Calu3 (cell line): ENCODE results near the gene EFCAB14. TPM values are rescaled to one million over a fixed set of nuclear protein-coding genes. Genes with fewer than 3 reads are reported as not detected.
A peak's percentile ranks its signal among the peaks of the same experiment; 100 is the strongest.

Experiments
- BruUV-seq: library from RNA; stranded (reverse); fragments of 400-500 nt; replicated peaks from 2 replicates; lab custom pipeline; 2021; lab: Mats Ljungman, UMichigan
- CTCF ChIA-PET: fragments of 300-600 bp; sonication (Branson Sonifier 250); formaldehyde crosslinking; loops from one replicate; lab custom pipeline; 2022; ENCODE audit warnings: antibody characterized with exemption; lab: Charles Lee
- DNase-seq: peaks from one replicate; pipeline ENCODE4 v3.0.0; 2022
- H3K27ac Mint-ChIP-seq: one replicate; pipeline ENCODE4 v1.8.0; 2022; ENCODE audit warnings: mixed read lengths; ENCODE audit not compliant: unreplicated experiment
- H3K27me3 Mint-ChIP-seq: one replicate; pipeline ENCODE4 v1.8.0; 2022; ENCODE audit warnings: mixed read lengths; ENCODE audit not compliant: unreplicated experiment
- H3K36me3 Mint-ChIP-seq: one replicate; pipeline ENCODE4 v1.8.0; 2022; ENCODE audit warnings: mild to moderate bottlenecking, moderate library complexity, mixed read lengths; ENCODE audit not compliant: insufficient read depth, unreplicated experiment
- H3K4me1 Mint-ChIP-seq: one replicate; pipeline ENCODE4 v1.8.0; 2022; ENCODE audit warnings: mild to moderate bottlenecking, low read depth, mixed read lengths; ENCODE audit not compliant: unreplicated experiment
- H3K4me3 Mint-ChIP-seq: one replicate; pipeline ENCODE4 v1.8.0; 2022; ENCODE audit warnings: mild to moderate bottlenecking, low read depth, moderate library complexity, mixed read lengths; ENCODE audit not compliant: unreplicated experiment
- H3K9me3 Mint-ChIP-seq: one replicate; pipeline ENCODE4 v1.8.0; 2022; ENCODE audit warnings: low read depth, mixed read lengths; ENCODE audit not compliant: unreplicated experiment
- CTCF ChIP-seq: fragments of 200-600 bp; IDR thresholded peaks from one replicate; pipeline ENCODE4 v1.8.0; 2022; ENCODE audit warnings: antibody characterized with exemption; ENCODE audit not compliant: unreplicated experiment
- intact Hi-C: fragments of 100-400 bp; cut with micrococcal nuclease; formaldehyde crosslinking; loops from one replicate; pipeline ENCODE4 v1.10.0; 2022; ENCODE audit not compliant: unreplicated experiment
- total RNA-seq: library from RNA; stranded (reverse); gene quantifications from 2 replicates; pipeline ENCODE4 v1.2.3, GENCODE V29; 2022

The EFCAB14 gene
- total RNA-seq, 1 experiment from 2014 or later, result 108 TPM

GRCh38 chr1:46638921-46639320 lies 80.0 kb downstream of the EFCAB14 start:
- no peak for TF ChIP-seq CTCF
- H3K4me1 Mint-ChIP-seq, result peaks cover 22% of the 10 kb centered on the region
- DNase-seq, result no peak
- no TSS peak for BruUV-seq
- no peak overlapping the region for H3K4me3 Mint-ChIP-seq
- no peak overlapping the region for H3K27ac Mint-ChIP-seq
- peaks cover 4% of the 10 kb centered on the region for H3K36me3 Mint-ChIP-seq
- H3K9me3 Mint-ChIP-seq, result no peaks in the 10 kb centered on the region
- intact Hi-C loops, result no loop called here
- CTCF ChIA-PET, result no interaction called here
- no peaks in the 10 kb centered on the region for H3K27me3 Mint-ChIP-seq

- CTCF ChIA-PET, result no interaction called here
- peaks cover 4% of the 10 kb centered on the region for H3K36me3 Mint-ChIP-seq
- peaks cover 13% of the 10 kb centered on the region for H3K4me1 Mint-ChIP-seq
These were observed 81.3 kb downstream of the EFCAB14 start for GRCh38 chr1:46637444-46638083.

GRCh38 chr1:46635205-46635604 lies 83.7 kb downstream of the EFCAB14 start:
- BruUV-seq, result TSS peak; percentile 64
- Mint-ChIP-seq H3K4me1 (peaks cover 13% of the 10 kb centered on the region), H3K27me3 (no peaks in the 10 kb centered on the region), H3K4me3 (no peak overlapping the region), H3K27ac (no peak overlapping the region), H3K9me3 (no peaks in the 10 kb centered on the region), H3K36me3 (peaks cover 4% of the 10 kb centered on the region)
- CTCF ChIA-PET, result interaction anchor here (0.6 to 1.6 kb wide), 2 partner anchors 19 to 69 kb away, joined by 3 to 5 read pairs; no protein-coding TSS in a partner anchor
- no peak for TF ChIP-seq CTCF
- no peak for DNase-seq
- intact Hi-C loops, result no loop called here

More at GRCh38 chr1:46637444-46638083, 81.3 kb downstream of the EFCAB14 start:
- Mint-ChIP-seq H3K27ac (no peak overlapping the region), H3K9me3 (no peaks in the 10 kb centered on the region), H3K27me3 (no peaks in the 10 kb centered on the region), H3K4me3 (no peak overlapping the region)
- intact Hi-C loops, result no loop called here
- DNase-seq, result no peak
- no TSS peak for BruUV-seq
- no peak for TF ChIP-seq CTCF

- no peak for TF ChIP-seq CTCF
- H3K9me3 Mint-ChIP-seq, result no peaks in the 10 kb centered on the region
- H3K27ac Mint-ChIP-seq, result no peak overlapping the region
- no peaks in the 10 kb centered on the region for H3K4me1 Mint-ChIP-seq
- H3K4me3 Mint-ChIP-seq, result no peak overlapping the region
- CTCF ChIA-PET, result no interaction called here
- intact Hi-C loops, result no loop called here
- no TSS peak for BruUV-seq
- no peaks in the 10 kb centered on the region for H3K27me3 Mint-ChIP-seq
- no peak for DNase-seq
- H3K36me3 Mint-ChIP-seq, result peaks cover 4% of the 10 kb centered on the region
These were observed 88.2 kb downstream of the EFCAB14 start for GRCh38 chr1:46630719-46631118.

Other genes with a start within 250 kb of the EFCAB14 start
- 0.88 and 2.3 TPM in 2 replicates for gene DMBX1, start 229.3 kb downstream of the EFCAB14 start, total RNA-seq
- not detected in 2 replicates for gene KNCN, start 167.5 kb downstream of the EFCAB14 start, total RNA-seq
- gene MKNK1, start 114.8 kb downstream of the EFCAB14 start, total RNA-seq, result 29.6 and 32.0 TPM in 2 replicates
- 8.3 and 9.3 TPM in 2 replicates for gene MOB3C, start 102.3 kb downstream of the EFCAB14 start, total RNA-seq
- gene ATPAF1, start 50.8 kb downstream of the EFCAB14 start, total RNA-seq, result 33.9 and 34.5 TPM in 2 replicates
- not detected in 2 replicates for gene TEX38, start 47.3 kb downstream of the EFCAB14 start, total RNA-seq
- 0.92 and 1.2 TPM in 2 replicates for gene CYP4B1, start 79.9 kb upstream of the EFCAB14 start, total RNA-seq
- gene CYP4A11, start 222.4 kb upstream of the EFCAB14 start, total RNA-seq, result not detected in 2 replicates